OCI-LY7 (cell line): Measurements from ENCODE around the gene SRPK2.

Source experiments
- EZH2phosphoT487 ChIP-seq: fragments of 200-600 bp; sonication (generic); IDR thresholded peaks from 2 replicates; pipeline ENCODE4 v1.6.1; 2018; ENCODE audit warnings: low read depth, borderline replicate concordance, mild to moderate bottlenecking, mixed run types, antibody characterized with exemption, low read length, moderate library complexity, mixed read lengths
- TF ChIP-seq, protein P1 (sequence below): fragments of 200-600 bp; sonication (generic); conservative IDR thresholded peaks from 2 replicates; pipeline ENCODE4 v1.5.1; 2014; ENCODE audit warnings: mild to moderate bottlenecking, antibody characterized with exemption, low read length, moderate library complexity, mixed read lengths

DNA sequence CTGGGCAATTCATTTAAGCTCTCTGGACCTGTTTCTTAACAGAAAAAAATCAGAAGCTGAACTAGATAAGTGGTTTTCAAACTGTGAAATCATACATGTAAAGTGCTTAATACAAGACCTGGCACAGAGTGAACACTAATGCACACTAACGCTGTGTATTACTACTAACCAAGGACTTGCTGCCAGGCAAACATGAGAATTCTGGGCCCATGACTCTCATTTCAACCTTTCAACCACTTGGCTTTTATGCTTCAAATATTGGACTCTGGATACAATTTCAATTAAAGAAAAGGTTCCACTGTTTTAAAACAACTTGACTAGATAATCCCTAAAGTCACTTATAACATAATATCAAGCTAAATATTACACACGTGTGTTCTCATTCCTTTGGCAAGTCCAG, 73.4 kb downstream of the SRPK2 start:
- TF ChIP-seq, protein P1, sequence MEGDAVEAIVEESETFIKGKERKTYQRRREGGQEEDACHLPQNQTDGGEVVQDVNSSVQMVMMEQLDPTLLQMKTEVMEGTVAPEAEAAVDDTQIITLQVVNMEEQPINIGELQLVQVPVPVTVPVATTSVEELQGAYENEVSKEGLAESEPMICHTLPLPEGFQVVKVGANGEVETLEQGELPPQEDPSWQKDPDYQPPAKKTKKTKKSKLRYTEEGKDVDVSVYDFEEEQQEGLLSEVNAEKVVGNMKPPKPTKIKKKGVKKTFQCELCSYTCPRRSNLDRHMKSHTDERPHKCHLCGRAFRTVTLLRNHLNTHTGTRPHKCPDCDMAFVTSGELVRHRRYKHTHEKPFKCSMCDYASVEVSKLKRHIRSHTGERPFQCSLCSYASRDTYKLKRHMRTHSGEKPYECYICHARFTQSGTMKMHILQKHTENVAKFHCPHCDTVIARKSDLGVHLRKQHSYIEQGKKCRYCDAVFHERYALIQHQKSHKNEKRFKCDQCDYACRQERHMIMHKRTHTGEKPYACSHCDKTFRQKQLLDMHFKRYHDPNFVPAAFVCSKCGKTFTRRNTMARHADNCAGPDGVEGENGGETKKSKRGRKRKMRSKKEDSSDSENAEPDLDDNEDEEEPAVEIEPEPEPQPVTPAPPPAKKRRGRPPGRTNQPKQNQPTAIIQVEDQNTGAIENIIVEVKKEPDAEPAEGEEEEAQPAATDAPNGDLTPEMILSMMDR, result no peak
- TF ChIP-seq EZH2phosphoT487, result no peak
